ENCODE data around the gene EFCAB11.

DNA sequence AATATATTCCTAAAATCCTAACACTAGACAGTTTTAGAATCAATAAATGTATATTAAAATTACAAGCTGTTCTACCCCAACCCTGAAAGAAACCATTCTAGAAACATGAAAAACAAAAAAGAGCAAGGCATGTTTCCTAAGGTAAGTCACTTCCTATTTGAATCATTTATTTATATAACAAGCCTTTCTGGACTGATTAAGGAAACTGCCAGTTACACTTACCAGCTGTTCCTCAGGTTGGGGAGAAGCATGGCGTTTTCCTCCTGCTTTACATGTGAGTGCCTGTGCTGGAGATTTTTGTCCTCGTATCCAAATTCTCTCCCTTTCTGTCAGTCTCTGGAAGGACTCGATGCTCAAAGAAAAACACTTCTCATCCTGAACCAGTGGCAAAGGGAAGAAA is 183.3 kb downstream of the EFCAB11 start:
- TF ChIP-seq RAD21 (IDR thresholded peaks at IDR 0.05 in 1 of 2, conservative IDR thresholded peaks at IDR 0.05 in 1 of 2; ENCODE audit: low read depth in 2 of 2, low read length in 2 of 2): no peak
- TF ChIP-seq HDAC6 (IDR thresholded peaks at IDR 0.05; ENCODE audit: low read depth, low read length): no peak
- TF ChIP-seq, protein P1, sequence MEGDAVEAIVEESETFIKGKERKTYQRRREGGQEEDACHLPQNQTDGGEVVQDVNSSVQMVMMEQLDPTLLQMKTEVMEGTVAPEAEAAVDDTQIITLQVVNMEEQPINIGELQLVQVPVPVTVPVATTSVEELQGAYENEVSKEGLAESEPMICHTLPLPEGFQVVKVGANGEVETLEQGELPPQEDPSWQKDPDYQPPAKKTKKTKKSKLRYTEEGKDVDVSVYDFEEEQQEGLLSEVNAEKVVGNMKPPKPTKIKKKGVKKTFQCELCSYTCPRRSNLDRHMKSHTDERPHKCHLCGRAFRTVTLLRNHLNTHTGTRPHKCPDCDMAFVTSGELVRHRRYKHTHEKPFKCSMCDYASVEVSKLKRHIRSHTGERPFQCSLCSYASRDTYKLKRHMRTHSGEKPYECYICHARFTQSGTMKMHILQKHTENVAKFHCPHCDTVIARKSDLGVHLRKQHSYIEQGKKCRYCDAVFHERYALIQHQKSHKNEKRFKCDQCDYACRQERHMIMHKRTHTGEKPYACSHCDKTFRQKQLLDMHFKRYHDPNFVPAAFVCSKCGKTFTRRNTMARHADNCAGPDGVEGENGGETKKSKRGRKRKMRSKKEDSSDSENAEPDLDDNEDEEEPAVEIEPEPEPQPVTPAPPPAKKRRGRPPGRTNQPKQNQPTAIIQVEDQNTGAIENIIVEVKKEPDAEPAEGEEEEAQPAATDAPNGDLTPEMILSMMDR (IDR thresholded peaks at IDR 0.05; ENCODE audit: control extremely low read depth in 1 of 3, insufficient read depth in 1 of 3, low read depth in 1 of 3, low read length in 3 of 3): no peak
